Cardiac atrium fibroblast (primary cell): ENCODE data around the gene CKMT1B. TPM values are rescaled to one million over a fixed set of nuclear protein-coding genes. Genes with fewer than 3 reads are reported as not detected.

Experiments
- total RNA-seq: library from RNA; depleted of rRNA; stranded (reverse); fragments of >200 nt; gene quantifications from 2 replicates; pipeline ENCODE4 v1.2.3, GENCODE V29; 2015

CKMT1B gene
- not detected in 2 replicates for total RNA-seq

GRCh38 chr15:43593328-43594190 is at the start of gene CKMT1B:
TSS of gene CKMT1B (plus strand) at chr15:43594027. CDS start at chr15:43594219, 192 bp downstream.

GRCh38 chr15:43589778-43590466 is 3.9 kb upstream of the CKMT1B start, which contains the start of gene PPIP5K1:
TSS of gene PPIP5K1 (minus strand) at chr15:43590208. CDS start at chr15:43584504, 5,704 bp downstream.

DNA sequence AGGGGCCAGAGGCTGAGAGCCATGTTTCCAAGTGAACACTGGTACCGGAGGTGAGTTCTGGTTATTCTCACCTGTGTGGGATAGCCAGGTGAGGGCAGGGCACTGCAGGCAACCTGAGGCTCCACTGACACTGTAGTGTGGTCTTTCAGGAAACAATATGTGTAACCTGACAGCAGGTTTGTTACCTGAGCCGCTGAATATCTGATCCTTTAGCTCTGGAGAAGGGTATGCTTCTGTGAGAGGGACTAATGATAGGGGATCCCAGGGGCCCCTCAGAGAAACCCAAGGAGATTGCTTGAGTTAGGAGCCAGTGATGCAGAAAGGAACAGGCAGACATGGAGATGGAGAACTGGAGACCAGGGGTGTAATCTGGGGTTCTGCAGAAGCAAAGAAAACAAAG is 24.9 kb downstream of the CKMT1B start, which contains the start of gene STRC:
STRC (minus strand) TSS at position 101 of the 400 bp plus-strand sequence; CDS start at position 23, 78 bp downstream.

Other genes with a start within 250 kb of the CKMT1B start
- 11.9 and 17.7 TPM in 2 replicates for gene ZSCAN29, start 223.0 kb upstream of the CKMT1B start, total RNA-seq
- 7.2 and 7.9 TPM in 2 replicates for gene TUBGCP4, start 222.9 kb upstream of the CKMT1B start, total RNA-seq
- gene TP53BP1, start 100.9 kb upstream of the CKMT1B start, total RNA-seq: 15.3 and 20.9 TPM in 2 replicates
- gene MAP1A, start 76.4 kb upstream of the CKMT1B start, total RNA-seq: 9.2 and 18.0 TPM in 2 replicates
- 9.6 and 18.1 TPM in 2 replicates for gene PPIP5K1, start 3.8 kb upstream of the CKMT1B start, total RNA-seq
- not detected in 2 replicates for gene STRC, start 24.8 kb downstream of the CKMT1B start, total RNA-seq
- gene CATSPER2, start 54.8 kb downstream of the CKMT1B start, total RNA-seq: under 0.01 TPM in 1 of 2 replicates, not detected in the other
- not detected in 2 replicates for gene CKMT1A, start 99.8 kb downstream of the CKMT1B start, total RNA-seq
- 411 and 442 TPM in 2 replicates for gene PDIA3, start 152.4 kb downstream of the CKMT1B start, total RNA-seq
- gene ELL3, start 182.9 kb downstream of the CKMT1B start, total RNA-seq: 1.3 and 1.6 TPM in 2 replicates
- gene SERF2, start 198.3 kb downstream of the CKMT1B start, total RNA-seq: 1,432 and 2,009 TPM in 2 replicates
- not detected in 2 replicates for gene SERINC4, start 206.2 kb downstream of the CKMT1B start, total RNA-seq
- 7.8 and 17.5 TPM in 2 replicates for gene HYPK, start 206.6 kb downstream of the CKMT1B start, total RNA-seq
- gene MFAP1, start 230.7 kb downstream of the CKMT1B start, total RNA-seq: 14.4 and 23.0 TPM in 2 replicates
- gene WDR76, start 233.0 kb downstream of the CKMT1B start, total RNA-seq: 3.4 and 4.7 TPM in 2 replicates